HG02938 (cell line): ENCODE data around the gene ATAD1.
"Not testable (repeated sequence)": the region's sequence is repeated elsewhere in the genome, so short reads cannot be mapped to it uniquely, and the experiment has no call there.

Source experiments
- ATAC-seq: cut with Tn5 transposase; IDR thresholded peaks from one replicate; pipeline ENCODE4 v1.9.1; 2021; ENCODE audit warnings: mild to moderate bottlenecking, moderate library complexity; ENCODE audit not compliant: unreplicated experiment

The ATAD1 gene

DNA sequence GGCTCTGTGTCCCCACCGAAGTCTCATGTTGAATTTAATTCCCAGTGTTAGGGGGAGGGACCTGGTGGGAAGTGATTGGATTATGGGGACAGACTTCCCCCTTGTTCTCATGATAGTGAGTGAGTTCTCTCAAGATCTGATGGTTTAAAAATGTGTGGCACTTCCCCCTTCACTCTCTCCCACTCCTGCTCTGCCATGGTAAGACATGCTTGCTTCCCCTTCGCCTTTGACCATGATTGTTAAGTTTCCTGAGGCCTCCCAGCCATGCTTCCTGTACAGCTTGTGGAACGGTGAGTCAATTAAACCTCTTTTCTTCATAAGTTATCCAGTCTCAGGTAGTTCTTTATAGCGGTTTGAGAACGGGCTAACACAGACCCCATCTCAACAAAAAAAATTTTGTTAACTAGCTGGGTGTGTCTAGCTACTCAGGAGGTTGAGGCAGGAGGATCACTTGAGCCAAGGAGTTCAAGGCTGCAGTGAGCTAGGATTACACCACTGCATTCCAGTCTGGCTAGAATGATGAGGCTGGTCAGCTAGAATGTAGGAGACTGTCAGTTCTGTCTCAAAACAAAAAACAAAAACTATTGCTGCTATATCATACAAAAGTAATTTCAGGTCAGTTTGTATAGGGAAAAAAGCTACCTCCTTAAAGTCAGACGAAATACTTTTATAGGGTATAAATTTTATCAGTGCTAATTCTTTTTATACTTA, 57.7 kb downstream of the ATAD1 start:
- ATAC-seq = no peak

GRCh38 chr10:87759551-87759950, 58.5 kb downstream of the ATAD1 start:
- ATAC-seq = no peak

DNA sequence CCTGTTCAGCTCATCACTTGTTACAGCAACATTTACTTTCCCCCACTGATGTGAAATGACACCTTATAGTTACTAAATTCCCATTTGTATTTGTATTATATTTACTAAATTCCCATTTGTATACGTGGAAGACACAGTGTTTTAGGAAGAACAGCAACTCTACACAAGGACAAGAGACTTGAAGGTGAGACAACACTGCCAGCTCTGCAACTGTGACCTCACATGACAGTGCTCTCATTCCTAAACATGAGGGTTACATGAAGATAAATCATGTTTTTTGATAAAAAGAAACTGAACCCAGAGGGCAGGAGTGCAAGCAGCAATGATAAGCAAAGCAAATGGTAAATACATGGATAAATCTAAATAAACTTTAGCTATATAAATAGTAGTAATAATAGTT, 60.3 kb downstream of the ATAD1 start:
- no peak for ATAC-seq

DNA sequence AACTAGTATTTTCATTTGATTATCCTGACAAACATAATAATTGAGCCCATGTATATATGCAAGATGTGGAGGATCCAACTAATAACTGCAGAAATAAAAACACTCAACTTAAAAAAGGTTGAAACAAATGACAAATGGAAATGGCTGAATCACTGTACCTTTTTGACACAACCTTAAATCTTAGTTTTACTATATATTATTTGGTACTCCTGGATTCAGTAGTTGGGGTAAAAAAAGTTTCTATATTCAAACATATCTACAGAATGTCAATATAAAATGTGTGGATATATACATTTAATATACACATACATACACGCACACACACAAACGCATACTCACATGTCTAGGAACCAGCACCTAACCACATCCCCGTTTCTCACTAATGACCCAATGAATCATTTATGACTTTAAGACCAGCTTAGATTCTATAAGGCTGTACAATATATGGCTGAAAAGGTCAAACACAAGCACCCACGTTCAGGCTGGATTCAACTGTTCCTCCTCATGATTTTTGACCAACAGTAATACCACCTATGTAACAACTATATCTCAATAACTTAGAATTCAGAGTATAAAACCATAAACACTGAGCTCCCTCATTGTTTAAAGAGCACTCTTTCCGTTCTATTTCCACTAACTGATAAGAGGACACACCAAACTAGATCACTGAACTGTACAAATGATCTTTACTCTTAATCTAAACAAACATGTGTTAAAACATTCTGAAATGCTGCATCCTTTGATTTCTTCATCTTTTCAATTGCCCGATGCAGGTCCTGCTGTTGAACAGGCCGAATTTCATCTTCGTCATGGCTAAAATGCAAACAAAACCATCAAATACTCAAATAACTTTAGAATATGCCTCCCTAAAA, 63.8 kb downstream of the ATAD1 start:
- ATAC-seq = no peak

GRCh38 chr10:87752566-87752965, 65.5 kb downstream of the ATAD1 start:
- ATAC-seq = no peak

DNA sequence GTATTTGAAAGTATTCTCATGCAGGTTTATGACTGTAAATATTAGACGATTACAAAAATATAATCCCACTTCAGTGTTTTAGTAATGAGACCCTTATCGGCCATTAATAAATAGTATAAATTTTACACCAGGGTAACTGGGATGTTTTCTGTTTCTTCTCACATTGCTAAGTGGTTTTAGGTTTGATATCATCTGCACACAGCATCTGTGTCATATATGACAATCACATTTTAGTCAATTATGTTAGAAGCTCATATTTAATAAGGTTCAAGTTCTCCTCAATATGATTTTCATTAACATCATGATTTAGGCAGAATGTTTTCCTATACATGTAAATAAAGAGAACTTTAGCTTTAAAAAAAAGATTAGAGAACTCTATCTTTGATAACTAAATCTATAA, 66.8 kb downstream of the ATAD1 start:
- ATAC-seq = no peak

DNA sequence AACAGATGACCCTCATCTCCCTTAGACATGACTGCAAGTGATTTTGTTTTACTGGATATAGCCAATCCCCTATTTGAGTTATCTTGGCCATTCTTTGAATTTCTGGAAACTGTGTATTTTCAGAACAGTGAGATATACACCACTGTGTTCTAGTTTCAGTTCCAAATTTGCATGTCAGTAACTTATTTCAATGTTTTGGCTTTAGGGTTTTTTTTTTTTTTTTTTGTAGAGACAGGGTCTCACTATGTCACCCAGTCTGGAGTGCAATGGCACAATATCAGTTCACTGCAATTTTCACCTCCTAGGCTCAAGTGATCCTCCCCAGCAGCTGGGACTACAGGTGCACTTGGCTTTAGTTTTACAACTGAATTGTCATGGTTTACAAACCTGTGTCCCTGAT, 67.2 kb downstream of the ATAD1 start:
- ATAC-seq = peak; percentile 57

GRCh38 chr10:87750001-87750671, 67.9 kb downstream of the ATAD1 start:
- no peak for ATAC-seq

DNA sequence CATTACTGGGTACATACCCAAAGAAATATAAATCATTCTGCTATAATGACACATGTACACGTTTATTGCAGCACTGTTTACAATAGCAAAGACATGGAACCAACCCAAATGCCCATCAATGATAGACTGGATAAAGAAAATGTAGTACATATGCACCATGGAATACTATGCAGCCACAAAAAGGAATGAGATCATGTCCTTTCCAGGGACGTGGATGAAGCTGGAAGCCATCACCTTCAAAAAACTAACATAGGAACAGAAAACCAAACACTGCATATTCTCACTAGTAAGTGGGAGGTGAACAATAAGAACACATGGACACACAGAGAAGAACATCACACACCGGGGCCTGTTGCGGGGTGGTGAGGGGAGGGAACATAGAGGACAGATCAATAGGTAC, 69.8 kb downstream of the ATAD1 start:
- not testable (repeated sequence) for ATAC-seq

DNA sequence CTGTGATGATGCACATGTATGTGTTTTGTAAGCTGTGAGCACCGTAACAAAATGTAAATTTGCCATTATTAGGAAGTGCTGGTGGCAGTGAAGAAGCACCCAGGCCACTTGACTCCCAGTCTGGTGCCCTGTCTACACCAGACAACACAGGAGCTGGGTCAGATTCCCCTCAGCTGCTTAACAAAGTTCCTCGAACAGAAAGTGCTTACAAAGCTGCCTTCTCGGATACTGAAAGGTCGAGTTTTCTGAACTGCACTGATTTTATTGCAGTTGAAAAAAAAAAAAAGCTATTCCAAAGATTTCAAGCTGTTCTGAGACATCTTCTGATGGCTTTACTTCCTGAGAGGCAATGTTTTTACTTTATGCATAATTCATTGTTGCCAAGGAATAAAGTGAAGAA, 71.1 kb downstream of the ATAD1 start:
- ATAC-seq = no peak

- ATAC-seq = no peak
Measured at GRCh38 chr10:87744606-87745005, 73.4 kb downstream of the ATAD1 start.

DNA sequence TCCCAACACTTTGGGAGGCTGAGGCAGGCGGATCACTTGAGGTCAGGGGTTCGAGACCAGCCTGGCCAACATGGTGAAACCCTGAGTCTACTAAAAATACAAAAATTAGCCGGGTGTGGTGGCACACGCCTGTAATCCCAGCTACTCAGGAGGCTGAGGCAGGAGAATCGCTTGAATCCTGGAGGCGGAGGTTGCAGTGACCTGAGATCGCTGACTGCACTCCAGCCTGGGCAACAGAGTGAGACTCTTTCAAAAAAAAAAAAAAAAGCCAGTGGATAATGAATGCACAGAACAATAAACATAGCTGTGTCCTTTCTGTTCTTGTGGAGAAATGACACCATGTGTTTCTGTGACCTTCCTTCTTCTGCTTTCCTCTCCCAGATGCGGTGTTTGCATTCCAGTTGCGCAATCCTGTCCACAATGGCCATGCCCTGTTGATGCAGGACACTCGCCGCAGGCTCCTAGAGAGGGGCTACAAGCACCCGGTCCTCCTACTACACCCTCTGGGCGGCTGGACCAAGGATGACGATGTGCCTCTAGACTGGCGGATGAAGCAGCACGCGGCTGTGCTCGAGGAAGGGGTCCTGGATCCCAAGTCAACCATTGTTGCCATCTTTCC, 74.9 kb downstream of the ATAD1 start:
- not testable (repeated sequence) for ATAC-seq

DNA sequence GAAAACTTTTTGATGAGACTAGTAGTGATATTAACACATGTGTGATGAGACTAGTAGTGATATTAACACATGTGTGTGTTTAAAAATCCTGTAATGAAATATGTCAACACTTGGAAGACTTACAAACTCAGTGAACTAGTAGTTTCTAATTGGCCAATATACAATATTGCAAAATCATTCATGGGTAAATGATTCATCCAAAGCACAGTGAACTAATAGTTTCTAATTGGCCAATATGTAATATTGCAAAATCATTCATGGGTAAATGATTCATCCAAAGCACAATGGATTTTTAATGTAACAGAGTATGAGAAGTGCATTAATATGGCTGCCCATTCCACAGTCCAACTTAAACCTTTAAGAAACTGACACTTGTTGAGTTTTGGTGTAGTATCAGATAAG, 77.8 kb downstream of the ATAD1 start:
- ATAC-seq = no peak

DNA sequence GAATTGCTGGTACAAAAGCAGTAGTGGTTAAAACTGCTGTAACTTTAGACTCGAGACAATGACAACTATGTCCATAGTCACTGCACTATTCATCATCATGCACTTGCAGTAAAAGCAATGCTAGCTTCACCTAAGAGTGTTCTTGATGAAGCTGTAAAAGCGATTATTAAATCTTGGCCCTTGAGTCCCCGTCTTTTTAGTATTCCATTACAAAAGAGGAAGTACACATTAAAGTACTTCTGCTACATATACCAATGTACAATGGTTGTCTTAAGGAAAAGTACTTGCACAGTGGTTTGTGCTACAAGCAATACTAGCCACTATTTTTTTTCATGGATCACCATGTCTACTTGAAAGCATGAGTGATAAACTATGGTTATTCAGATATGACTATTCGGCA, 78.3 kb downstream of the ATAD1 start:
- ATAC-seq = no peak

GRCh38 chr10:87738253-87738652, 79.8 kb downstream of the ATAD1 start:
- ATAC-seq = not testable (repeated sequence)

DNA sequence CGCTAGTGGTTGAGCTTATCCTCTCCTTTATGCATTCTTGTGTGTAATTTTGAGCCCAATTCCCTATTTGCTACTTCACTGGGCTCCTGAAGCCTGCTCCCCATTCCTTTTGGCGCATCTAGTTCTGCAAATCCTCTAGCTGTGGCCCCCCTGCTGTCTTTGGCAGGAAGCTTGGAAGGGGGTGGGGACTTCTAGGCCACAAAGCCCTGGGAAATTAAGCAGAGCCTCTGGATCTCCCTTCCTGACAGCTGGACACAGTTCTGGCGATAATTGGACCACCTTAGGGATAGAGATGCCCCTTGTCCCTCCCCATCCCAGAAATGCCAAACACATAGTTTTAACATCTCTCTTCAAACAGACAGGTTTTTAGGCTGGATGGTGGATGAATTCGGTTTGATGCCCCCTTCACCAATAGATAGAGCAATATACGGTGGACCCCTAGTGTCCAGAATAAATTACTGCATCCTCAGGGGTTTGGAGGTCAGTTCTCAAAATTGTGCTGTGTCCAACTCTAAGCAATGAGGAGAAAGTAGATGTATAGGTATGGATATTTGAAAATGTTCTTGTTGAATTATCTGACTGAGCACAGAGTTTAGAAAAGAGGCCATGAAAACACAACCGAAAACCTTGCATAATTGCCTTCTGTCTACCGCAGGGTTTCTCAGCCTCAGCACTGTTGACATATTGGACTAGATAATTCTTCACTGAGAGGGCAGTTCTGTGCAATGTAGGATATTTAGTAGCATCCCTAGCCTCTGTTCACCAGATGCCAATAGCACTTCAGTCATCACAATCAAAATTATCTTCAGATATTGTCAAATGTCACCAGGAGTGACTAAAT, 82.8 kb downstream of the ATAD1 start:
- no peak for ATAC-seq

- no peak for ATAC-seq
Measured at GRCh38 chr10:87733081-87733480, 84.9 kb downstream of the ATAD1 start.

DNA sequence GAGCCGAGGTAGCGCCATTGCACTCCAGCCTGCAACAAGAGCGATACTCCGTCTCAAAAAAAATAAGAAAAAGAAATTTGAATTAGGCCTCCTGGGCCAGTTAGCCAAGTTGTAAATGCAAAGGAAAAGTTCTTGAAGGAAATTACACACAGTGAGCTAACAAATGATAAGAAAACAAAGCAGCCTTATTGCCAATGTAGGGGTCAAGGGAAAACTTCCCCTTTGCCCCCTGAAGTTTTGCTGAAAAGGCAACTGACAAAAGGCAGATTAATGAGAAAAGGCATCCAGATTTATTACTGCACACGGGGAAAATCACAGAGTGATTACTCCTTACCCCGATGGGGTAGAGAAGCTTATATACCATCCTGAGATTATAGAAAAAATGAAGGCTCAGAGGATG, 88.1 kb downstream of the ATAD1 start:
- no peak for ATAC-seq

GRCh38 chr10:87724789-87725188, 93.2 kb downstream of the ATAD1 start:
- ATAC-seq = no peak

DNA sequence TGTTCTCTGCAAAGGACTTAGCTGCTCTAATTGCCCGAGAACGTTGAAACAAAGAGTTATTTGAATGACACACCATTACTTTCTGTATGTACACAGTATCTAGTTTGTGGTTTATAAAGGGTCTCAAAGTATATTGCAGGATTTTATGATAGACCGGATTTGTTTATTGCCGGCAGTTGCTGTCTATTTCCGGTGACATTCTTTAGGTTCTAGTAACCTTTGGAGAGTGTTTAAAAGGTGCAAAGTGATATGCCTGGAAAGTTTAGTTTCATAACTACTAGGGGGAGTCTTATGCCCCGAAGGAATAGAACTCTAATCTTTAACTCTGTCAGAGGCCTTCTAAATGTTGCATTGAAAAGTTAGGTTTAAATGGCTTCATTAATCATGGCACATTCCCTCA, 94.5 kb downstream of the ATAD1 start:
- ATAC-seq = no peak
